Vagina (tissue), 2 donors: ENCODE data around the gene ELOVL5.

Experiments used
- POLR2A ChIP-seq, 2 donors: fragments of 450-650 bp; IDR thresholded peaks; one replicate each; pipeline ENCODE4 v1.6.1; 2017; ENCODE audit warnings: antibody characterized with exemption in 2 of 2, mild to moderate bottlenecking in 2 of 2, moderate library complexity in 2 of 2
- POLR2AphosphoS5 ChIP-seq, 2 donors: sonication (generic); formaldehyde crosslinking; IDR thresholded peaks; one replicate each; pipeline ENCODE4 v1.9.0; 2017; ENCODE audit warnings: antibody characterized with exemption in 2 of 2, mild to moderate bottlenecking in 2 of 2, low read depth in 1 of 2; ENCODE audit not compliant: insufficient read depth in 1 of 2
- TF ChIP-seq, protein P1 (sequence below), 3 experiments: fragments of 450-650 bp in 2 of 3; fragments of 200-600 bp in 1 of 3; sonication (generic) in 1 of 3; IDR thresholded peaks; one replicate each; pipeline ENCODE4 v1.5.1; 2017 to 2019; ENCODE audit warnings: antibody characterized with exemption in 3 of 3, mild to moderate bottlenecking in 2 of 3, moderate library complexity in 2 of 3

DNA sequence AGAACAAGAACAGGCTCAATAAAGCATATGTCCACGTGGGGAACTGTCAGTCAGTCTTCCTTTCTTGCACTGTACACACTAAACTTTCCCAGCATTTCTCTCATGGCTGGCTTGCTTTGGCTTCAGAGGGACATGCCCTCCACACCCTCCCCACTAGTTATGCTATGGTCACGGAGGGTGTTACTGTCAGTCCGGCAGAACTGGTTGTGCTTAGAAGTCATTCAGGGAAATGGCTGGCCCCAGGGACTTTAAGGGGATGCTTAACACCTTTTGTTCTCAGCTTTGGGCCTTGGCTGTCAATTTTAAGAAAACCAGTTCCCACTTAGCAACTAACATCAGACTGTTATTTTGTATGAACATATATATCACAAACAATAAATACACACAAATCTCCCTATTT is 55.1 kb downstream of the ELOVL5 start:
- TF ChIP-seq, protein P1, sequence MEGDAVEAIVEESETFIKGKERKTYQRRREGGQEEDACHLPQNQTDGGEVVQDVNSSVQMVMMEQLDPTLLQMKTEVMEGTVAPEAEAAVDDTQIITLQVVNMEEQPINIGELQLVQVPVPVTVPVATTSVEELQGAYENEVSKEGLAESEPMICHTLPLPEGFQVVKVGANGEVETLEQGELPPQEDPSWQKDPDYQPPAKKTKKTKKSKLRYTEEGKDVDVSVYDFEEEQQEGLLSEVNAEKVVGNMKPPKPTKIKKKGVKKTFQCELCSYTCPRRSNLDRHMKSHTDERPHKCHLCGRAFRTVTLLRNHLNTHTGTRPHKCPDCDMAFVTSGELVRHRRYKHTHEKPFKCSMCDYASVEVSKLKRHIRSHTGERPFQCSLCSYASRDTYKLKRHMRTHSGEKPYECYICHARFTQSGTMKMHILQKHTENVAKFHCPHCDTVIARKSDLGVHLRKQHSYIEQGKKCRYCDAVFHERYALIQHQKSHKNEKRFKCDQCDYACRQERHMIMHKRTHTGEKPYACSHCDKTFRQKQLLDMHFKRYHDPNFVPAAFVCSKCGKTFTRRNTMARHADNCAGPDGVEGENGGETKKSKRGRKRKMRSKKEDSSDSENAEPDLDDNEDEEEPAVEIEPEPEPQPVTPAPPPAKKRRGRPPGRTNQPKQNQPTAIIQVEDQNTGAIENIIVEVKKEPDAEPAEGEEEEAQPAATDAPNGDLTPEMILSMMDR (IDR thresholded peaks at IDR 0.05): no peak
- TF ChIP-seq POLR2A (IDR thresholded peaks at IDR 0.05) (no peak), POLR2AphosphoS5 (IDR thresholded peaks at IDR 0.05; ENCODE audit: insufficient read depth in 1 of 2, low read depth in 1 of 2) (no peak)
